ENCODE measurements around the gene OR2A2. TPM values are rescaled to one million over a fixed set of nuclear protein-coding genes. Genes with fewer than 3 reads are reported as not detected.

OR2A2 gene
- polyA plus RNA-seq, 1 of the 3 experiments (the other 2 are of a cell fraction) = not detected

DNA sequence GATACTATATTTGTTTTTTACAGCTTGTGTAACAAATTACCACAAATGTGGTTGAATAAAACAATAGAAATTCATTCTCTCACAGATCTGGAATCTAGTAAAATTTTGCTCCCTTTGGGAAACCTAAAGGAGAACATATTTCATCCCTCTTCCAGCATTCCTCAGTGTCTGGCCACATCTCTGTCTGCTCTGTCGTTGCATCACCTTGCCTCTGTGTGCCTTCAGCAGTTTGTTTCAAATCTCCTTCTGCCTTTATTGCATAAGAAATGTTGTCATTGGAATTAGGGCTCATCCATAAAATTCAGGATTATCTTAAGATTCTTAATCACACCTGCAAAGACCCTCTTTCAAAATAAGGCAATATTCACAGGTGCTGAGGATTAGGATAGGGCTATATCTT, 28.1 kb downstream of the OR2A2 start:
- WGBS (ENCODE audit: low lambda C conversion rate) = 0% methylated on average over 1 of the region's 1 CpG
- Histone ChIP-seq H3K9me3 (no peaks in the 10 kb centered on the region; the same call in 1 of the 2 replicates), H3K9me2 (no peaks in the 10 kb centered on the region), H3F3A (replicated peaks; ENCODE audit: insufficient read depth) (no peaks in the 10 kb centered on the region), H3K27me3 (ENCODE audit: insufficient read depth) (no peaks in the 10 kb centered on the region; the same call in 1 of the 2 replicates), H3K4me3 (ENCODE audit: low read depth in 2 of 2, low read length in 1 of 2) (no peak overlapping the region), H3K27ac (ENCODE audit: low read depth in 2 of 2, low read length in 1 of 2) (no peak overlapping the region), H3K79me2 (ENCODE audit: insufficient read depth) (no peaks in the 10 kb centered on the region), H2AFZ (ENCODE audit: low read depth) (no peak overlapping the region), H3K9ac (no peak overlapping the region), H3K4me1 (ENCODE audit: control insufficient read depth in 1 of 2, insufficient read depth in 2 of 2, low read depth in 1 of 2, low read length in 1 of 2) (no peaks in the 10 kb centered on the region), H3K36me3 (replicated peaks in 1 of 2; ENCODE audit: control insufficient read depth in 1 of 2, insufficient read depth in 2 of 2, low read length in 1 of 2) (no peaks in the 10 kb centered on the region), H3K4me2 (no peak overlapping the region), H4K20me1 (ENCODE audit: insufficient read depth) (no peaks in the 10 kb centered on the region)
- CTCF ChIA-PET = interaction anchor here (0.7 to 2.0 kb wide), 3 partner anchors 10 to 126 kb away, joined by 3 to 10 read pairs (median 3); no protein-coding TSS in a partner anchor
- POLR2A ChIA-PET = no interaction called here
- TF ChIP-seq EZH2phosphoT487 (IDR thresholded peaks at IDR 0.05; ENCODE audit: borderline replicate concordance, low read depth) (no peak), ELF1 (IDR thresholded peaks at IDR 0.05) (no peak), SMC3 (IDR thresholded peaks at IDR 0.05; ENCODE audit: low read depth, low read length) (no peak), JUND (IDR thresholded peaks at IDR 0.05) (no peak), FOSL2 (IDR thresholded peaks at IDR 0.05; ENCODE audit: borderline replicate concordance, low read depth) (no peak), TCF12 (IDR thresholded peaks at IDR 0.05) (no peak), SIN3A (IDR thresholded peaks at IDR 0.05; ENCODE audit: borderline replicate concordance, low read depth, low read length) (no peak)
- TF ChIP-seq, protein P1, sequence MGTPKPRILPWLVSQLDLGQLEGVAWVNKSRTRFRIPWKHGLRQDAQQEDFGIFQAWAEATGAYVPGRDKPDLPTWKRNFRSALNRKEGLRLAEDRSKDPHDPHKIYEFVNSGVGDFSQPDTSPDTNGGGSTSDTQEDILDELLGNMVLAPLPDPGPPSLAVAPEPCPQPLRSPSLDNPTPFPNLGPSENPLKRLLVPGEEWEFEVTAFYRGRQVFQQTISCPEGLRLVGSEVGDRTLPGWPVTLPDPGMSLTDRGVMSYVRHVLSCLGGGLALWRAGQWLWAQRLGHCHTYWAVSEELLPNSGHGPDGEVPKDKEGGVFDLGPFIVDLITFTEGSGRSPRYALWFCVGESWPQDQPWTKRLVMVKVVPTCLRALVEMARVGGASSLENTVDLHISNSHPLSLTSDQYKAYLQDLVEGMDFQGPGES (IDR thresholded peaks at IDR 0.05; ENCODE audit: low read depth, low read length) = no peak
- TF ChIP-seq, protein P2, sequence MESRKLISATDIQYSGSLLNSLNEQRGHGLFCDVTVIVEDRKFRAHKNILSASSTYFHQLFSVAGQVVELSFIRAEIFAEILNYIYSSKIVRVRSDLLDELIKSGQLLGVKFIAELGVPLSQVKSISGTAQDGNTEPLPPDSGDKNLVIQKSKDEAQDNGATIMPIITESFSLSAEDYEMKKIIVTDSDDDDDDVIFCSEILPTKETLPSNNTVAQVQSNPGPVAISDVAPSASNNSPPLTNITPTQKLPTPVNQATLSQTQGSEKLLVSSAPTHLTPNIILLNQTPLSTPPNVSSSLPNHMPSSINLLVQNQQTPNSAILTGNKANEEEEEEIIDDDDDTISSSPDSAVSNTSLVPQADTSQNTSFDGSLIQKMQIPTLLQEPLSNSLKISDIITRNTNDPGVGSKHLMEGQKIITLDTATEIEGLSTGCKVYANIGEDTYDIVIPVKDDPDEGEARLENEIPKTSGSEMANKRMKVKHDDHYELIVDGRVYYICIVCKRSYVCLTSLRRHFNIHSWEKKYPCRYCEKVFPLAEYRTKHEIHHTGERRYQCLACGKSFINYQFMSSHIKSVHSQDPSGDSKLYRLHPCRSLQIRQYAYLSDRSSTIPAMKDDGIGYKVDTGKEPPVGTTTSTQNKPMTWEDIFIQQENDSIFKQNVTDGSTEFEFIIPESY (IDR thresholded peaks at IDR 0.05; ENCODE audit: borderline replicate concordance, low read depth) = no peak
- TF ChIP-seq, protein P3, sequence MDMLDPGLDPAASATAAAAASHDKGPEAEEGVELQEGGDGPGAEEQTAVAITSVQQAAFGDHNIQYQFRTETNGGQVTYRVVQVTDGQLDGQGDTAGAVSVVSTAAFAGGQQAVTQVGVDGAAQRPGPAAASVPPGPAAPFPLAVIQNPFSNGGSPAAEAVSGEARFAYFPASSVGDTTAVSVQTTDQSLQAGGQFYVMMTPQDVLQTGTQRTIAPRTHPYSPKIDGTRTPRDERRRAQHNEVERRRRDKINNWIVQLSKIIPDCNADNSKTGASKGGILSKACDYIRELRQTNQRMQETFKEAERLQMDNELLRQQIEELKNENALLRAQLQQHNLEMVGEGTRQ (IDR thresholded peaks at IDR 0.05; ENCODE audit: borderline replicate concordance, low read depth, low read length) = no peak
- no peak for DNase-seq

DNA sequence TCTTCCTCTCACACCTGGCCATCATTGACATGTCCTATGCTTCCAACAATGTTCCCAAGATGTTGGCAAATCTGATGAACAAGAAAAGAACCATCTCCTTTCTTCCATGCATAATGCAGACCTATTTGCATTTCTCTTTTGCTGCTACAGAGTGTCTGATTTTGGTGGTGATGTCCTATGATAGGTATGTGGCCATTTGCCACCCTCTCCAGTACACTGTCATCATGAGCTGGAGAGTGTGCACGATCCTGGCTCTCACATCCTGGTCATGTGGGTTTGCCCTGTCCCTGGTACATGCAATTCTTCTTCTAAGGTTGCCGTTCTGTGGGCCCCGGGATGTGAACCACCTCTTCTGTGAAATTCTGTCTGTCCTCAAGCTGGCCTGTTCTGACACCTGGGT, 32.8 kb downstream of the OR2A2 start:
- H3K79me2 ChIP-seq (ENCODE audit: insufficient read depth) = no peaks in the 10 kb centered on the region
- no peaks in the 10 kb centered on the region for H3K36me3 ChIP-seq (replicated peaks in 1 of 2; ENCODE audit: control insufficient read depth in 1 of 2, insufficient read depth in 2 of 2, low read length in 1 of 2)
- no peaks in the 10 kb centered on the region for H4K20me1 ChIP-seq (ENCODE audit: insufficient read depth)
- no peak overlapping the region for H3K27ac ChIP-seq (ENCODE audit: low read depth in 2 of 2, low read length in 1 of 2)
- no peak overlapping the region for H3K4me3 ChIP-seq (ENCODE audit: low read depth in 2 of 2, low read length in 1 of 2)
- H3K9me3 ChIP-seq = no peaks in the 10 kb centered on the region; the same call in 1 of the 2 replicates
- DNase-seq = no peak
- H3F3A ChIP-seq (replicated peaks; ENCODE audit: insufficient read depth) = no peaks in the 10 kb centered on the region
- no peak overlapping the region for H2AFZ ChIP-seq (ENCODE audit: low read depth)
- no peak overlapping the region for H3K9ac ChIP-seq
- no peak for TF ChIP-seq MXI1 (IDR thresholded peaks at IDR 0.05; ENCODE audit: low read depth, low read length)
- no peak for TF ChIP-seq RAD21 (IDR thresholded peaks at IDR 0.05; ENCODE audit: low read length)
- TF ChIP-seq TAF1 (IDR thresholded peaks at IDR 0.05; ENCODE audit: borderline replicate concordance, low read depth, low read length) = no peak
- no peaks in the 10 kb centered on the region for H3K9me2 ChIP-seq
- CTCF ChIA-PET = interaction anchor here (2.6 kb wide), 1 partner anchor 14 kb away, joined by 13 read pairs; no protein-coding TSS in a partner anchor
- 5% methylated on average over 3 of the region's 3 CpGs for WGBS (ENCODE audit: low lambda C conversion rate)
- POLR2A ChIA-PET = no interaction called here
- no peaks in the 10 kb centered on the region for H3K4me1 ChIP-seq (ENCODE audit: control insufficient read depth in 1 of 2, insufficient read depth in 2 of 2, low read depth in 1 of 2, low read length in 1 of 2)
- no peaks in the 10 kb centered on the region for H3K27me3 ChIP-seq (ENCODE audit: insufficient read depth)
- H3K4me2 ChIP-seq = no peak overlapping the region
